Hepatocyte (in vitro differentiated cells): ENCODE measurements around the gene SMYD5.

Experiments used
- CTCF ChIP-seq: fragments of 200-600 bp; sonication (generic); IDR thresholded peaks from 2 replicates; pipeline ENCODE4 v1.5.1; 2016; ENCODE audit warnings: antibody characterized with exemption, mild to moderate bottlenecking; ENCODE audit not compliant: poor library complexity
- EZH2 ChIP-seq: fragments of 200-600 bp; sonication (generic); IDR thresholded peaks from 2 replicates; pipeline ENCODE4 v1.6.1; 2016; ENCODE audit warnings: antibody characterized with exemption, mild to moderate bottlenecking, borderline replicate concordance

- TF ChIP-seq EZH2 (no peak), CTCF (peak; percentile 81)
Observed at GRCh38 chr2:73212448-73213176, 1.4 kb upstream of the SMYD5 start.
